Vagina (tissue), 2 donors: Measurements from ENCODE around the gene DEGS1.

Experiments
- CTCF ChIP-seq, 3 experiments: fragments of 450-650 bp in 2 of 3; fragments of 200-600 bp in 1 of 3; sonication (generic) in 1 of 3; IDR thresholded peaks; one replicate each; pipeline ENCODE4 v1.5.1; 2017 to 2019; ENCODE audit warnings: antibody characterized with exemption in 3 of 3, mild to moderate bottlenecking in 2 of 3, moderate library complexity in 2 of 3
- POLR2A ChIP-seq, 2 donors: fragments of 450-650 bp; IDR thresholded peaks; one replicate each; pipeline ENCODE4 v1.6.1; 2017; ENCODE audit warnings: antibody characterized with exemption in 2 of 2, mild to moderate bottlenecking in 2 of 2, moderate library complexity in 2 of 2

GRCh38 chr1:224178894-224179293 is 4.1 kb upstream of the DEGS1 start:
- TF ChIP-seq CTCF (IDR thresholded peaks at IDR 0.05): no peak
- TF ChIP-seq POLR2A (IDR thresholded peaks at IDR 0.05): no peak
